ENCODE results near the gene NHSL2. TPM values are rescaled to one million over a fixed set of nuclear protein-coding genes. Genes with fewer than 3 reads are reported as not detected.

The NHSL2 gene
- total RNA-seq, 1 donor from 2014 or later = 0.29 TPM

DNA sequence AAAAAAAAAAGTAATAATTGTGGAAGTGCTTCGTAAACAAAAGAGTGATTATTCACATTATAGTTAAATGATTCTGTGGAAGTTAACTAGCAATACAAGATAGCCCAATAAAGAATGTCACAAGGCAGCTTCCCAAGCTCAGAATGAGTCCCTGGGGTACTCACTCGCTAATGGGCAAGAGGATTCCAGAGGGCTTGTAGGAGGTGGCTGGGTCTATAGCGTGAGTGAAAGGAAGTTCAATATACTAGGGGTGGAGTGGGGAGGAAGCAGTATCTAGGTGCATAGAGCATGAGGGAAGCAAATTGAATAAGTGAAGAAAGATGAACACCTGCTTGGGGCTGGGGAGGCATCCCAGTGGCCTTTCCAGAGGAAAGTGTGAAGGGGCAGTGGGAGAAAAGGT is 178.6 kb downstream of the NHSL2 start:
- Mint-ChIP-seq H3K9me3 (no peaks in the 10 kb centered on the region), H3K4me1 (no peaks in the 10 kb centered on the region), H3K36me3 (ENCODE audit: low read depth) (no peaks in the 10 kb centered on the region), H3K4me3 (no peak overlapping the region), H3K27ac (no peak overlapping the region), H3K27me3 (peaks cover 2% of the 10 kb centered on the region)
- CTCF ChIA-PET = no interaction called here
- POLR2A ChIA-PET = no interaction called here
- no peak for ATAC-seq (ENCODE audit: low read depth)
- TF ChIP-seq, protein P1, sequence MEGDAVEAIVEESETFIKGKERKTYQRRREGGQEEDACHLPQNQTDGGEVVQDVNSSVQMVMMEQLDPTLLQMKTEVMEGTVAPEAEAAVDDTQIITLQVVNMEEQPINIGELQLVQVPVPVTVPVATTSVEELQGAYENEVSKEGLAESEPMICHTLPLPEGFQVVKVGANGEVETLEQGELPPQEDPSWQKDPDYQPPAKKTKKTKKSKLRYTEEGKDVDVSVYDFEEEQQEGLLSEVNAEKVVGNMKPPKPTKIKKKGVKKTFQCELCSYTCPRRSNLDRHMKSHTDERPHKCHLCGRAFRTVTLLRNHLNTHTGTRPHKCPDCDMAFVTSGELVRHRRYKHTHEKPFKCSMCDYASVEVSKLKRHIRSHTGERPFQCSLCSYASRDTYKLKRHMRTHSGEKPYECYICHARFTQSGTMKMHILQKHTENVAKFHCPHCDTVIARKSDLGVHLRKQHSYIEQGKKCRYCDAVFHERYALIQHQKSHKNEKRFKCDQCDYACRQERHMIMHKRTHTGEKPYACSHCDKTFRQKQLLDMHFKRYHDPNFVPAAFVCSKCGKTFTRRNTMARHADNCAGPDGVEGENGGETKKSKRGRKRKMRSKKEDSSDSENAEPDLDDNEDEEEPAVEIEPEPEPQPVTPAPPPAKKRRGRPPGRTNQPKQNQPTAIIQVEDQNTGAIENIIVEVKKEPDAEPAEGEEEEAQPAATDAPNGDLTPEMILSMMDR (IDR thresholded peaks at IDR 0.05) = no peak
- intact Hi-C loops (cut with micrococcal nuclease) = no loop called here
- DNase-seq = no peak

DNA sequence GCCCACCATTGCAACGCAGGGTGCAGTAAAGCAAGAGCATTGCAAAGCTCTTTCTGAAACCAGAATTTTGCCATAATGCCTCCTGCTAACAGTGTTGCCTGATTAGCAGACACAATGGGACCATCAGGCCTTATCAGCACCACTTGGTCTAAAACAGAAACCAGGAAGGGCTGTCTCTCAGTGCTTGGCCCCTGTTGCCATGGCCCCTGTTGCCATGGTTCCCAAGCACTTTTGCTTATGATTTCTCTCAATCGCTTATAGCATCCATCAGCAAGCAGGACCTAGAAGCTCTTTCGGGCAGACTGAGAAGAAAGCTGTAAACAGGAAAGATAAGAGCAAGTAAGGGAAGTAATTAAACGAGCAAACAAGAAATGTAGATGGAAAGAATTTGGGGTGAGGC is 184.2 kb downstream of the NHSL2 start:
- H3K4me3 Mint-ChIP-seq = no peak overlapping the region
- H3K4me1 Mint-ChIP-seq = peaks cover 37% of the 10 kb centered on the region
- POLR2A ChIA-PET = no interaction called here
- H3K9me3 Mint-ChIP-seq = no peaks in the 10 kb centered on the region
- TF ChIP-seq, protein P1 (IDR thresholded peaks at IDR 0.05) = no peak
- DNase-seq (peak; percentile 32), ATAC-seq (ENCODE audit: low read depth) (peak; percentile 88)
- H3K27ac Mint-ChIP-seq = peak overlapping the region; percentile 67
- CTCF ChIA-PET = no interaction called here
- intact Hi-C loops (cut with micrococcal nuclease) = loop anchor here (5.0 kb wide), 1 partner anchor 32 kb away; no protein-coding TSS in a partner anchor
- peaks cover 2% of the 10 kb centered on the region for H3K27me3 Mint-ChIP-seq
- no peaks in the 10 kb centered on the region for H3K36me3 Mint-ChIP-seq (ENCODE audit: low read depth)

DNA sequence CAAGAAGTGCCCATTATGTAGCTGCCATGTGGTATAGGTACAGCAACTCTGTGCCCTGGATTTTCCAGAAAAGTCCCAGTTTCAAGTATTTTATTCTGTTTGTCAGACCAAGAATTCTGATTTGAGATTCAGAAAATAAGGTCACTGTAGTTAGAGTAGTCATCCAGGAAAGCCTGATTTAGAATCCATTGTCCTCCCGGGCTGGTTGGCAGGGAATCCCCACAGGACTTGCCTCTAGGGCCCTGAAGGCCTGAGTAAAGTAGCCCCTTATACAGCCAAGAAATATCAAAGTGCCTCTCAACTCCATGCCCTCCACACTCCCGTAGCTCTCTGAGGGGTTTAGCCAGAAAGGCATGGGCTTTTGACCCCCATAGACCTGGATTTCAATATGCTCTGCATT is 184.7 kb downstream of the NHSL2 start:
- intact Hi-C loops (cut with micrococcal nuclease) = no loop called here
- ChIA-PET POLR2A (no interaction called here), CTCF (no interaction called here)
- H3K36me3 Mint-ChIP-seq (ENCODE audit: low read depth) = no peaks in the 10 kb centered on the region
- H3K27ac Mint-ChIP-seq = no peak overlapping the region
- peaks cover 2% of the 10 kb centered on the region for H3K27me3 Mint-ChIP-seq
- no peak overlapping the region for H3K4me3 Mint-ChIP-seq
- H3K4me1 Mint-ChIP-seq = peaks cover 41% of the 10 kb centered on the region
- no peak for DNase-seq
- TF ChIP-seq, protein P1 (IDR thresholded peaks at IDR 0.05) = no peak
- no peak for ATAC-seq (ENCODE audit: low read depth)
- no peaks in the 10 kb centered on the region for H3K9me3 Mint-ChIP-seq

DNA sequence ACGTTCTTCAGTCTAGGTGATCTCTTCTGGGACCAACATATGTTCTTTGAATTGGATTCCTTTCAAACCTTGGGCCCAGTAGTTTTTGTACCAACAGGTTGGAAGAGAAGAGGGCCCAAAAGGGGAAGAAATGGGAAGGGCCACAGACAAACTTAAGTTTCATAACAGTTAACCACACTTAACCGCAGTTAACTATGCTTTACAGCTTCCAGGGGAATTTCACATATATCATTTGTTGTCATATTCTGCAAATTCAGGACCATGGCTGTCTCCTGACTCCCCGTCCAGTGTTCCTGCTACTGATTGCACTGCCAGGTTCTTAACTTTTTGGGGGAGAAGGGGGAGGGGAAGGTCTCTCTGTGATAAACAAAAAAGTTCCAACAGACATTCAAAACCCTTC is 186.5 kb downstream of the NHSL2 start:
- Mint-ChIP-seq H3K9me3 (no peaks in the 10 kb centered on the region), H3K27me3 (peaks cover 2% of the 10 kb centered on the region), H3K36me3 (ENCODE audit: low read depth) (no peaks in the 10 kb centered on the region), H3K4me3 (peak overlapping the region; percentile 7), H3K4me1 (peaks cover 59% of the 10 kb centered on the region), H3K27ac (no peak overlapping the region)
- intact Hi-C loops (cut with micrococcal nuclease) = no loop called here
- TF ChIP-seq, protein P1 (IDR thresholded peaks at IDR 0.05) = no peak
- ChIA-PET CTCF (no interaction called here), POLR2A (no interaction called here)
- no peak for ATAC-seq (ENCODE audit: low read depth)
- DNase-seq = no peak

DNA sequence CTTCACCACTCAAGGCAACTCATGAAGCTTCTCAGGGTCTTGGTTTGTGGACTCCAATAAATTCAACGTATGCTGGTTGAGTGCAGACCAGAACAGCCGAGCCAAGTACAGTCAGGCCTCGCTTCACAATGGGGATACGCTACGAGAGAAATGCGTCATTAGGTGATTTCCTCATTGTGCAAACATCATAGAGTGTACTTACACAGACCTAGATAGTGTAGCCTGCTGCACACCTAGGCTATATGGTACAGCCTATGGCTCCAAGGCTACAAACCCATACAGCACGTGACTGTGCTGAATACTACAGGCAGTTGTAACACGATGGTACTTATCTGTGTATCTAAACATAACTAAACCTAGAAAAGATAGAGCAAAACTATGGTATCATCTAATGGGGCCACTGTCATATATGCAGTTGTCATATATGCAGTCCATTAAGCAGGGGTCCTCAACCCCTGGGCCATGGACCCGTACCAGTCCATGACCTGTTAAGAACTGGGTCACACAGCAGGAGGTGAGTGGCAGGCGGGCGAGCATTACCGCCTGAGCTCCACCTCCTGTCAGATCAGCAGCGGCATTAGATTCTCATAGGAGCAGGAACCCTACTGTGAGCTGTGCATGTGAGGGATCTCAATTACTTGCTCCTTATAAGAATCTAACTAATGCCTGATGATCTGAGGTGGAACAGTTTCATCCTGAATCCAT is 189.6 kb downstream of the NHSL2 start:
- TF ChIP-seq, protein P1 (IDR thresholded peaks at IDR 0.05) = no peak
- ATAC-seq (ENCODE audit: low read depth) (peak; percentile 57), DNase-seq (no peak)
- intact Hi-C loops (cut with micrococcal nuclease) = loop anchor here (1.0 kb wide), 1 partner anchor 81 kb away; the partner anchor contains the start of gene PIN4
- H3K36me3 Mint-ChIP-seq (ENCODE audit: low read depth) = no peaks in the 10 kb centered on the region
- ChIA-PET CTCF (interaction anchor here (0.9 kb wide), 1 partner anchor 79 kb away, joined by 3 read pairs; no protein-coding TSS in a partner anchor), POLR2A (no interaction called here)
- H3K9me3 Mint-ChIP-seq = no peaks in the 10 kb centered on the region
- H3K27ac Mint-ChIP-seq = peak overlapping the region; percentile 79
- H3K4me3 Mint-ChIP-seq = peak overlapping the region; percentile 58
- peaks cover 2% of the 10 kb centered on the region for H3K27me3 Mint-ChIP-seq
- H3K4me1 Mint-ChIP-seq = peaks cover 62% of the 10 kb centered on the region
